OCI-LY7 (cell line): ENCODE data around the gene NTHL1.

ENCODE experiments used
- CTCF ChIP-seq: fragments of 200-600 bp; sonication (generic); conservative IDR thresholded peaks from 2 replicates; pipeline ENCODE4 v1.5.1; 2014; ENCODE audit warnings: mild to moderate bottlenecking, antibody characterized with exemption, low read length, moderate library complexity, mixed read lengths
- EZH2phosphoT487 ChIP-seq: fragments of 200-600 bp; sonication (generic); IDR thresholded peaks from 2 replicates; pipeline ENCODE4 v1.6.1; 2018; ENCODE audit warnings: low read depth, borderline replicate concordance, mild to moderate bottlenecking, mixed run types, antibody characterized with exemption, low read length, moderate library complexity, mixed read lengths

GRCh38 chr16:2084895-2085625 lies 37.4 kb upstream of the NTHL1 start:
- TF ChIP-seq CTCF: no peak
- no peak for TF ChIP-seq EZH2phosphoT487
